Panc1 (cell line): ENCODE results near the gene UBE2J2. TPM values are rescaled to one million over a fixed set of nuclear protein-coding genes. Genes with fewer than 3 reads are reported as not detected.
A peak's percentile ranks its signal among the peaks of the same experiment; 100 is the strongest.

ENCODE experiments used
- ATAC-seq: fragments of 200-7000 bp; cut with Tn5 transposase; 2 replicates; pipeline ENCODE4 v1.9.1; 2020; ENCODE audit warnings: mild to moderate bottlenecking, moderate library complexity
- Bru-seq: library from RNA; stranded (reverse); fragments of 400-500 nt; gene quantifications from one replicate; lab custom pipeline; 2021; lab: Mats Ljungman, UMichigan
- BruChase-seq, 2 experiments: library from RNA; stranded (reverse); fragments of 400-500 nt; gene quantifications; one replicate each; lab custom pipeline; 2021; lab: Mats Ljungman, UMichigan
- BruUV-seq: library from RNA; stranded (reverse); fragments of 400-500 nt; replicated peaks from 2 replicates; lab custom pipeline; 2021; lab: Mats Ljungman, UMichigan
- CTCF ChIA-PET: fragments of 300-600 bp; sonication (Branson Sonifier 250); formaldehyde crosslinking; loops from one replicate; lab custom pipeline; 2022; ENCODE audit warnings: antibody characterized with exemption; lab: Charles Lee
- POLR2A ChIA-PET: fragments of 300-600 bp; sonication (Branson Sonifier 250); formaldehyde crosslinking; loops from one replicate; lab custom pipeline; 2022; ENCODE audit warnings: antibody characterized with exemption; lab: Charles Lee
- DNase-seq: peaks from one replicate; pipeline ENCODE4 v3.0.0-alpha.2; 2010; ENCODE audit warnings: low read depth, low spot score
- H3K27ac ChIP-seq: 2 replicates; pipeline ENCODE4 v1.5.1; 2011; ENCODE audit warnings: mild to moderate bottlenecking, low read length, inconsistent platforms
- H3K27me3 ChIP-seq: fragments of 200-500 bp; sonication (Bioruptor generic); 2 replicates; pipeline ENCODE4 v1.6.0; 2014; ENCODE audit warnings: low read length, inconsistent platforms; ENCODE audit not compliant: control insufficient read depth, insufficient read depth
- H3K36me3 ChIP-seq: fragments of 200-500 bp; sonication (Bioruptor generic); 2 replicates; pipeline ENCODE4 v1.5.1; 2014; ENCODE audit warnings: inconsistent platforms, mild to moderate bottlenecking, low read length, moderate library complexity; ENCODE audit not compliant: control insufficient read depth, insufficient read depth
- H3K4me1 ChIP-seq: 2 replicates; pipeline ENCODE4 v1.5.1; 2011; ENCODE audit warnings: inconsistent platforms, mild to moderate bottlenecking, low read length, moderate library complexity; ENCODE audit not compliant: control insufficient read depth, insufficient read depth
- H3K4me3 ChIP-seq, 2 experiments: 2 replicates each; pipeline ENCODE4 v1.5.1; 2011 to 2012; ENCODE audit warnings: low read depth in 2 of 2, low read length in 2 of 2, mild to moderate bottlenecking in 2 of 2, inconsistent platforms in 1 of 2, moderate library complexity in 1 of 2
- H3K9me3 ChIP-seq: fragments of 200-500 bp; sonication (Bioruptor generic); 2 replicates; pipeline ENCODE4 v1.5.1; 2014; ENCODE audit warnings: low read depth, mild to moderate bottlenecking, inconsistent platforms, low read length, moderate library complexity; ENCODE audit not compliant: control insufficient read depth, insufficient read depth
- POLR2AphosphoS5 ChIP-seq: IDR thresholded peaks from 2 replicates; pipeline ENCODE4 v1.6.1; 2012; ENCODE audit warnings: mild to moderate bottlenecking, low read depth, low read length, moderate library complexity
- SIN3A ChIP-seq: IDR thresholded peaks from 2 replicates; pipeline ENCODE4 v1.6.1; 2012; ENCODE audit warnings: low read depth, mild to moderate bottlenecking, low read length, moderate library complexity, borderline replicate concordance; ENCODE audit not compliant: insufficient read depth
- TCF7L2 ChIP-seq: IDR thresholded peaks from 2 replicates; pipeline ENCODE4 v1.6.1; 2011; ENCODE audit warnings: mild to moderate bottlenecking, low read depth, low read length, inconsistent platforms
- in situ Hi-C: cut with HindIII; loops from 2 replicates; pipeline ENCODE4 v1.10.0; 2016; ENCODE audit warnings: low sequenced_read_pairs, low pct_unique_long_range_greater_than_20kb
- intact Hi-C: fragments of 100-400 bp; cut with micrococcal nuclease; formaldehyde crosslinking; loops from one replicate; pipeline ENCODE4 v1.10.0; 2022; ENCODE audit not compliant: unreplicated experiment
- long read RNA-seq: library from polyadenylated mRNA; unstranded; transcript quantifications from one replicate; pipeline ENCODE4 v2.0.0, GENCODE V29; 2021; ENCODE audit not compliant: unreplicated experiment
- polyA plus RNA-seq: library from polyadenylated mRNA; unstranded; fragments of >200 nt; gene quantifications from one replicate; pipeline ENCODE4 v1.2.1, GENCODE V29; 2012; ENCODE audit warnings: missing spikeins; ENCODE audit not compliant: insufficient read length
- total RNA-seq: library from RNA; stranded (reverse); gene quantifications from one replicate; pipeline ENCODE4 v1.2.1, GENCODE V29; 2021; ENCODE audit not compliant: unreplicated experiment
- TF ChIP-seq, protein P1 (sequence below), 2 experiments: IDR thresholded peaks; 2 replicates each; pipeline ENCODE4 v1.6.1; 2011 to 2012; ENCODE audit warnings: low read depth in 2 of 2, control low read depth in 1 of 2, low read length in 1 of 2, mild to moderate bottlenecking in 1 of 2, moderate library complexity in 1 of 2; ENCODE audit not compliant: insufficient read depth in 1 of 2
- TF ChIP-seq, protein P2 (sequence below): fragments of 450-650 bp; IDR thresholded peaks from 2 replicates; pipeline ENCODE4 v1.5.1; 2017; ENCODE audit warnings: mild to moderate bottlenecking

Gene UBE2J2
- total RNA-seq (101 TPM), Bru-seq, nascent RNA (percentile 86 among the genes with signal in this experiment), BruChase-seq, experiment 1, labeled RNA remaining after a 2-hour chase (percentile 93 among the genes with signal in this experiment), BruChase-seq, experiment 2, labeled RNA remaining after a 6-hour chase (percentile 92 among the genes with signal in this experiment)
- 99.6 TPM for polyA plus RNA-seq
- long read RNA-seq, transcript UBE2J2-204 (6 exons, 1,057 nt) = minor isoform, 13 of 214 reads
- long read RNA-seq, transcript UBE2J2-202 (7 exons, 1,733 nt) = major isoform, 89 of 214 reads
- long read RNA-seq, transcript UBE2J2-203 (7 exons, 1,047 nt) = minor isoform, 15 of 214 reads
- long read RNA-seq, transcript UBE2J2-201 (7 exons, 2,387 nt) = minor isoform, 12 of 214 reads
- long read RNA-seq, partial matches to known transcripts = 11 of 214 reads
- long read RNA-seq, other reads (novel, unspliced or antisense) = 61 of 214 reads

DNA sequence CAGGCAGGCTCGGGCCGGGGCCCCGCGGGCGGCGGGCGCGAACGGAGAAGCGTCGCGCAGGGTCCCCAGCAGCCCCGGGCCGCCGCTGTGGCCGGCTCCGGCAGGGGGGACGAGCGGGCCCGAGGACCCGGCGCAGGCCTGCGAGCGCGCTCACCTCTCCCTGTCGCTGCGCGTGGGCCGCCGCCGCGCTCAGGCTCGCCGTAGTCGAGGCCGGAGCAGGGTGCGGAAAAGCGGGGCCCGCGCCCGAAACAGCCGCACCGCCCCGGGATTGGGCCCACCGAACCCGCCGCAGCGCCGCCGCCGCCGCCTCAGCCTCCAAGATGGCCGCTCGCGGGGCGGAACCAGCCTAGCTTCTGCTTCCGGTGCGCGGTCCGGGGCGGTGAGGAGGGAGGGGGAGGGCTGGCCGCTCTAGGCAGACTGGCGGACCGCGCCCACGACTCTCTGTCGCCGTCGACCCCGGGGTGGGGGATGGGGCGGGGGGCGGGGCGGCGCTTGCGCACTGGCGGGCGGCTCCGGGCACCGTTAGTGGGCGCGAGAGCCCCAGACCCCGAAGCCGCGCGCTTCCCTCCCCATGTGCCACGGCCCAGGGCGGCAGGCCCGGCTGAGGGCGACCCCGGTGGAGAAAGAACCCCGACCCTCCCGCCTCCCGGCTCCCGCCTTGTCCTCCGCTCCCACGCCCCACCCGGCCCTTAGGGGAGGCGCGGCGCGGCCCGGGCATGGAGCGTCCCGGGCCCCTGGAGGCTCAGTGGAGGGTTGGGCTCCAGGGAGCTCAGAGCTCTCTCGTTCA lies at the start of gene UBE2J2:
UBE2J2 (minus strand) TSS at position 343 of the 787 bp plus-strand sequence. CDS start 5,862 bp downstream, outside the sequence.
- Histone ChIP-seq H3K27me3 (no peaks in the 10 kb centered on the region), H3K36me3 (no peaks in the 10 kb centered on the region; the same call in 1 of the 2 replicates), H3K4me3 (peak within 1 kb of the TSS; percentile 87 to 97), H3K4me1 (peaks cover 21% of the 10 kb centered on the region), H3K27ac (peak within 1 kb of the TSS; percentile 88), H3K9me3 (no peaks in the 10 kb centered on the region)
- POLR2A ChIA-PET = interaction anchor here (0.6 kb wide), 1 partner anchor 10 kb away, joined by 8 read pairs; no protein-coding TSS in a partner anchor
- intact Hi-C loops = no loop called here
- no TSS peak for BruUV-seq
- CTCF ChIA-PET = interaction anchor here (0.5 to 0.6 kb wide), 2 partner anchors 10 to 883 kb away, joined by 3 read pairs; no protein-coding TSS in a partner anchor
- TF ChIP-seq, protein P1, sequence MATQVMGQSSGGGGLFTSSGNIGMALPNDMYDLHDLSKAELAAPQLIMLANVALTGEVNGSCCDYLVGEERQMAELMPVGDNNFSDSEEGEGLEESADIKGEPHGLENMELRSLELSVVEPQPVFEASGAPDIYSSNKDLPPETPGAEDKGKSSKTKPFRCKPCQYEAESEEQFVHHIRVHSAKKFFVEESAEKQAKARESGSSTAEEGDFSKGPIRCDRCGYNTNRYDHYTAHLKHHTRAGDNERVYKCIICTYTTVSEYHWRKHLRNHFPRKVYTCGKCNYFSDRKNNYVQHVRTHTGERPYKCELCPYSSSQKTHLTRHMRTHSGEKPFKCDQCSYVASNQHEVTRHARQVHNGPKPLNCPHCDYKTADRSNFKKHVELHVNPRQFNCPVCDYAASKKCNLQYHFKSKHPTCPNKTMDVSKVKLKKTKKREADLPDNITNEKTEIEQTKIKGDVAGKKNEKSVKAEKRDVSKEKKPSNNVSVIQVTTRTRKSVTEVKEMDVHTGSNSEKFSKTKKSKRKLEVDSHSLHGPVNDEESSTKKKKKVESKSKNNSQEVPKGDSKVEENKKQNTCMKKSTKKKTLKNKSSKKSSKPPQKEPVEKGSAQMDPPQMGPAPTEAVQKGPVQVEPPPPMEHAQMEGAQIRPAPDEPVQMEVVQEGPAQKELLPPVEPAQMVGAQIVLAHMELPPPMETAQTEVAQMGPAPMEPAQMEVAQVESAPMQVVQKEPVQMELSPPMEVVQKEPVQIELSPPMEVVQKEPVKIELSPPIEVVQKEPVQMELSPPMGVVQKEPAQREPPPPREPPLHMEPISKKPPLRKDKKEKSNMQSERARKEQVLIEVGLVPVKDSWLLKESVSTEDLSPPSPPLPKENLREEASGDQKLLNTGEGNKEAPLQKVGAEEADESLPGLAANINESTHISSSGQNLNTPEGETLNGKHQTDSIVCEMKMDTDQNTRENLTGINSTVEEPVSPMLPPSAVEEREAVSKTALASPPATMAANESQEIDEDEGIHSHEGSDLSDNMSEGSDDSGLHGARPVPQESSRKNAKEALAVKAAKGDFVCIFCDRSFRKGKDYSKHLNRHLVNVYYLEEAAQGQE (IDR thresholded peaks at IDR 0.05; ENCODE audit: insufficient read depth in 1 of 2, low read depth in 2 of 2, low read length in 1 of 2) = peak in 1 of 2 experiments; percentile 40; a peak in 1 of 4 replicates
- TF ChIP-seq POLR2AphosphoS5 (peak; percentile 78), TCF7L2 (no peak), SIN3A (peak; percentile 86; the same call in 1 of the 2 replicates)
- TF ChIP-seq, protein P2, sequence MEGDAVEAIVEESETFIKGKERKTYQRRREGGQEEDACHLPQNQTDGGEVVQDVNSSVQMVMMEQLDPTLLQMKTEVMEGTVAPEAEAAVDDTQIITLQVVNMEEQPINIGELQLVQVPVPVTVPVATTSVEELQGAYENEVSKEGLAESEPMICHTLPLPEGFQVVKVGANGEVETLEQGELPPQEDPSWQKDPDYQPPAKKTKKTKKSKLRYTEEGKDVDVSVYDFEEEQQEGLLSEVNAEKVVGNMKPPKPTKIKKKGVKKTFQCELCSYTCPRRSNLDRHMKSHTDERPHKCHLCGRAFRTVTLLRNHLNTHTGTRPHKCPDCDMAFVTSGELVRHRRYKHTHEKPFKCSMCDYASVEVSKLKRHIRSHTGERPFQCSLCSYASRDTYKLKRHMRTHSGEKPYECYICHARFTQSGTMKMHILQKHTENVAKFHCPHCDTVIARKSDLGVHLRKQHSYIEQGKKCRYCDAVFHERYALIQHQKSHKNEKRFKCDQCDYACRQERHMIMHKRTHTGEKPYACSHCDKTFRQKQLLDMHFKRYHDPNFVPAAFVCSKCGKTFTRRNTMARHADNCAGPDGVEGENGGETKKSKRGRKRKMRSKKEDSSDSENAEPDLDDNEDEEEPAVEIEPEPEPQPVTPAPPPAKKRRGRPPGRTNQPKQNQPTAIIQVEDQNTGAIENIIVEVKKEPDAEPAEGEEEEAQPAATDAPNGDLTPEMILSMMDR = no peak
- ATAC-seq (peak; percentile 97), DNase-seq (no peak)
- in situ Hi-C loops = no loop called here

DNA sequence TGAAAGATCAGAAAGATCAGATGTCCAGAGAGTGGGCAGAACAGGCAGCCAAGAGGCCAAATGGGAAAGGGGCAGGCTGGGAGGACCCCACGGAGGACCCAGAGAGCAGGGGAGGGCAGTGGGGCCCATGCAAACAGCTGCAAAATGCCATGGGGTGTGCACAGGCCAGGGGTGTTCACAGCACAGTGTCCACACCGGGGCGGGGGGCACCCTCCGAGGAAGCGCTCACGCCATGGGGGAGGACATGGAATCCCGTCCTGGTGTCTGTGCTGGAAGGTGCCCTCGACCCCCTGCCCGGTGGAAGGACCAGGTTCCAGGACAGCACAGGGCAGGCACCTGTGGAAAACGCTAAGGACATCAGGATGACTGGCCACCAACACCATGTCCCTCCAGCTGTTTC lies 49.3 kb upstream of the UBE2J2 start:
- TF ChIP-seq POLR2AphosphoS5 = no peak
- no peak for TF ChIP-seq TCF7L2
- TF ChIP-seq, protein P1 (IDR thresholded peaks at IDR 0.05; ENCODE audit: insufficient read depth in 1 of 2, low read depth in 2 of 2, low read length in 1 of 2) = no peak
- no peak for TF ChIP-seq SIN3A
- TF ChIP-seq, protein P2 = no peak
- DNase-seq (no peak), ATAC-seq (no peak)
- Histone ChIP-seq H3K4me1 (peaks cover 44% of the 10 kb centered on the region), H3K27ac (no peak overlapping the region), H3K36me3 (no peaks in the 10 kb centered on the region; the same call in none of the 2 replicates), H3K27me3 (no peaks in the 10 kb centered on the region), H3K4me3 (peak overlapping the region in 1 of 2 experiments; percentile 43; a peak in 1 of 4 replicates), H3K9me3 (no peaks in the 10 kb centered on the region)
- no TSS peak for BruUV-seq
- in situ Hi-C loops (no loop called here), intact Hi-C loops (no loop called here)
- ChIA-PET POLR2A (no interaction called here), CTCF (interaction anchor here (0.7 kb wide), 1 partner anchor 13 kb away, joined by 3 read pairs; no protein-coding TSS in a partner anchor)
